MM.1S (cell line): ENCODE results near the gene PTPRE.

Experiments used
- EZH2 ChIP-seq: fragments of 300-600 bp; sonication (generic); optimal IDR thresholded peaks from 2 replicates; pipeline ENCODE3; 2017; ENCODE audit warnings: low read depth, mild to moderate bottlenecking, antibody characterized with exemption, low read length, mixed read lengths
- TF ChIP-seq, protein P1 (sequence below): fragments of 300-600 bp; sonication (generic); IDR thresholded peaks from 2 replicates; pipeline ENCODE4 v1.5.1; 2016; ENCODE audit warnings: antibody characterized with exemption, low read length, mixed read lengths

DNA sequence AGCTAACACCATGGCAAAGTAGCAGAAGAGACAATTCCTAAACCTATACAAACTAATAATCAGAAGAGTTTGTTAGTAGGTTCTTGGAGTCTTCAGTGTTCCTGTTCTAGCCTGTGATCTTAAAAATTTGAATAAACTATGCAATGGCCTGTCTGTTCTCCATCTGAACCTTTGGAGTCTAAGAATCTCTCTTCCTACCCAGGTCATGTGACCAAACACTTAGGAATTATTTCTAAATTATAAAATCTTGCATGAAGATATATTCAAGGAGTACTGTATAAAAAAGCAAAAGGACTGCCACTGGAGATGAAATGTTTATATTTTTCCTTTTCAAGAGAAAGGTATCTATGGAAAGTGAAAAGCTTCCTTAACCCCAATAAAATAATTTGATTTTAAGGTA, 216.9 kb downstream of the PTPRE start:
- TF ChIP-seq, protein P1, sequence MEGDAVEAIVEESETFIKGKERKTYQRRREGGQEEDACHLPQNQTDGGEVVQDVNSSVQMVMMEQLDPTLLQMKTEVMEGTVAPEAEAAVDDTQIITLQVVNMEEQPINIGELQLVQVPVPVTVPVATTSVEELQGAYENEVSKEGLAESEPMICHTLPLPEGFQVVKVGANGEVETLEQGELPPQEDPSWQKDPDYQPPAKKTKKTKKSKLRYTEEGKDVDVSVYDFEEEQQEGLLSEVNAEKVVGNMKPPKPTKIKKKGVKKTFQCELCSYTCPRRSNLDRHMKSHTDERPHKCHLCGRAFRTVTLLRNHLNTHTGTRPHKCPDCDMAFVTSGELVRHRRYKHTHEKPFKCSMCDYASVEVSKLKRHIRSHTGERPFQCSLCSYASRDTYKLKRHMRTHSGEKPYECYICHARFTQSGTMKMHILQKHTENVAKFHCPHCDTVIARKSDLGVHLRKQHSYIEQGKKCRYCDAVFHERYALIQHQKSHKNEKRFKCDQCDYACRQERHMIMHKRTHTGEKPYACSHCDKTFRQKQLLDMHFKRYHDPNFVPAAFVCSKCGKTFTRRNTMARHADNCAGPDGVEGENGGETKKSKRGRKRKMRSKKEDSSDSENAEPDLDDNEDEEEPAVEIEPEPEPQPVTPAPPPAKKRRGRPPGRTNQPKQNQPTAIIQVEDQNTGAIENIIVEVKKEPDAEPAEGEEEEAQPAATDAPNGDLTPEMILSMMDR = no peak
- TF ChIP-seq EZH2 = no peak
